HuH-7.5 (cell line): Measurements from ENCODE around the gene ARCN1.

Experiments
- DNase-seq: peaks from one replicate; pipeline ENCODE4 v3.0.0; 2011; ENCODE audit warnings: low spot score

The ARCN1 gene

GRCh38 chr11:118572061-118572980, at the start of gene ARCN1:
ARCN1 (plus strand) TSS chr11:118572409; CDS start chr11:118572548, 139 bp downstream.
- peak; percentile 52 for DNase-seq

GRCh38 chr11:118522571-118523072, 49.6 kb upstream of the ARCN1 start:
- peak; percentile 66 for DNase-seq

GRCh38 chr11:118524356-118524755, 47.9 kb upstream of the ARCN1 start:
- no peak for DNase-seq

GRCh38 chr11:118524757-118525470, 47.3 kb upstream of the ARCN1 start:
- no peak for DNase-seq

GRCh38 chr11:118526688-118527087, 45.5 kb upstream of the ARCN1 start:
- no peak for DNase-seq

GRCh38 chr11:118527109-118527508, 45.1 kb upstream of the ARCN1 start, which contains the start of gene TTC36:
TTC36 (plus strand) TSS chr11:118527474; CDS start chr11:118527495, 21 bp downstream.
- no peak for DNase-seq

GRCh38 chr11:118528511-118528910, 43.7 kb upstream of the ARCN1 start:
- DNase-seq = no peak

GRCh38 chr11:118529584-118530175, 42.5 kb upstream of the ARCN1 start:
- no peak for DNase-seq

GRCh38 chr11:118530180-118530682, 42.0 kb upstream of the ARCN1 start:
- peak; percentile 44 for DNase-seq

GRCh38 chr11:118530683-118531596, 41.3 kb upstream of the ARCN1 start, which contains the start of gene TMEM25:
TMEM25 (plus strand) TSS chr11:118531192; CDS start chr11:118531802, 610 bp downstream.
- peak; percentile 86 for DNase-seq

GRCh38 chr11:118531597-118532084, 40.6 kb upstream of the ARCN1 start:
- DNase-seq = peak; percentile 29

- no peak for DNase-seq
These were observed 40.1 kb upstream of the ARCN1 start for GRCh38 chr11:118532091-118532490.

- DNase-seq = no peak
These were observed 39.1 kb upstream of the ARCN1 start for GRCh38 chr11:118532852-118533768.

- DNase-seq = no peak
These were observed 38.2 kb upstream of the ARCN1 start for GRCh38 chr11:118533769-118534729.

GRCh38 chr11:118535261-118535660, 36.9 kb upstream of the ARCN1 start:
- DNase-seq = no peak

- no peak for DNase-seq
These were observed 35.5 kb upstream of the ARCN1 start for GRCh38 chr11:118536726-118537125.

- no peak for DNase-seq
These were observed 34.7 kb upstream of the ARCN1 start for GRCh38 chr11:118537409-118537980.

- DNase-seq = no peak
These were observed 28.1 kb upstream of the ARCN1 start for GRCh38 chr11:118544010-118544646.
